Endothelial cell of umbilical vein (primary cell): ENCODE data around the gene MED23. TPM values are rescaled to one million over a fixed set of nuclear protein-coding genes. Genes with fewer than 3 reads are reported as not detected.

Experiments
- BruUV-seq: library from RNA; stranded (reverse); fragments of 400-500 nt; replicated peaks from 2 replicates; lab custom pipeline; 2021; lab: Mats Ljungman, UMichigan
- CTCF ChIA-PET: fragments of 300-600, 350-600 bp; sonication (Branson Sonifier 250); formaldehyde crosslinking; loops from one replicate; lab custom pipeline; 2021; ENCODE audit warnings: antibody characterized with exemption, inconsistent platforms; lab: Charles Lee
- POLR2A ChIA-PET: fragments of 300-600, 350-600 bp; sonication (Branson Sonifier 250); formaldehyde crosslinking; loops from one replicate; lab custom pipeline; 2021; ENCODE audit warnings: antibody characterized with exemption, inconsistent platforms; lab: Charles Lee
- DNase-seq: peaks from one replicate; pipeline ENCODE4 v3.0.0-alpha.2; 2011; ENCODE audit warnings: low read depth, low spot score
- FAIRE-seq: peaks from 2 replicates; lab custom pipeline; 2011; peaks lifted over from hg19 to GRCh38; lab: Jason Lieb, UNC
- H2AFZ ChIP-seq: 2 replicates; pipeline ENCODE4 v1.6.0; 2012; ENCODE audit warnings: low read depth, low read length, control low read depth, inconsistent platforms
- H3K27ac ChIP-seq: 2 replicates; pipeline ENCODE4 v1.5.1; 2011; ENCODE audit warnings: low read depth, mild to moderate bottlenecking, control low read depth, low read length, moderate library complexity; ENCODE audit not compliant: insufficient read depth
- H3K27me3 ChIP-seq, 2 experiments: 2 replicates each; pipeline versions ENCODE4 v1.6.0 to v1.6.1; 2011; ENCODE audit warnings: low read length in 2 of 2, mixed read lengths in 1 of 2; ENCODE audit not compliant: control insufficient read depth in 2 of 2, insufficient read depth in 2 of 2
- H3K36me3 ChIP-seq, 2 experiments: 2 replicates in 1 of 2; 3 replicates in 1 of 2; pipeline ENCODE4 v1.5.1; 2011; ENCODE audit warnings: low read length in 2 of 2, mild to moderate bottlenecking in 1 of 2, moderate library complexity in 1 of 2; ENCODE audit not compliant: control insufficient read depth in 2 of 2, insufficient read depth in 2 of 2; ENCODE audit errors: extremely low read depth in 1 of 2
- H3K4me1 ChIP-seq: 3 replicates; pipeline ENCODE4 v1.5.1; 2011; ENCODE audit warnings: mild to moderate bottlenecking, low read length; ENCODE audit not compliant: control insufficient read depth, insufficient read depth; ENCODE audit errors: extremely low read depth
- H3K4me2 ChIP-seq: 2 replicates; pipeline ENCODE4 v1.6.1; 2011; ENCODE audit warnings: low read length, control low read depth, mixed read lengths; ENCODE audit not compliant: insufficient read depth
- H3K4me3 ChIP-seq, 3 experiments: fragments of 200-600 bp in 1 of 3; sonication (generic), shearing (Covaris generic) in 1 of 3; replicated peaks in 1 of 3; 2 replicates each; pipeline ENCODE4 v1.5.1; 2011 to 2016; ENCODE audit warnings: control low read depth in 3 of 3, low read length in 3 of 3, mild to moderate bottlenecking in 2 of 3, inconsistent platforms in 1 of 3, low read depth in 1 of 3, moderate library complexity in 1 of 3; ENCODE audit not compliant: insufficient read depth in 1 of 3
- H3K79me2 ChIP-seq: 2 replicates; pipeline ENCODE4 v1.6.0; 2012; ENCODE audit warnings: low read length, inconsistent platforms; ENCODE audit not compliant: control insufficient read depth, insufficient read depth
- H3K9ac ChIP-seq: replicated peaks from 2 replicates; pipeline ENCODE3; 2011; ENCODE audit warnings: low read length, control low read depth; ENCODE audit not compliant: insufficient read depth; ENCODE audit errors: extremely low read depth
- H3K9me1 ChIP-seq: replicated peaks from 3 replicates; pipeline ENCODE4 v1.6.0; 2011; ENCODE audit warnings: mild to moderate bottlenecking, low read length; ENCODE audit not compliant: control insufficient read depth, insufficient read depth; ENCODE audit errors: extremely low read depth
- H3K9me3 ChIP-seq: replicated peaks from 2 replicates; pipeline ENCODE4 v1.5.1; 2012; ENCODE audit warnings: low read length, inconsistent platforms; ENCODE audit not compliant: control insufficient read depth, insufficient read depth
- H4K20me1 ChIP-seq: replicated peaks from 2 replicates; pipeline ENCODE3; 2011; ENCODE audit warnings: mild to moderate bottlenecking, low read length; ENCODE audit not compliant: control insufficient read depth, insufficient read depth; ENCODE audit errors: extremely low read depth
- EZH2 ChIP-seq: IDR thresholded peaks from 2 replicates; pipeline ENCODE4 v1.6.1; 2012; ENCODE audit warnings: borderline replicate concordance, low read depth, mild to moderate bottlenecking, moderate library complexity, low read length, inconsistent platforms; ENCODE audit not compliant: severe bottlenecking
- FOS ChIP-seq: IDR thresholded peaks from 2 replicates; pipeline ENCODE4 v1.6.1; 2011; ENCODE audit warnings: mild to moderate bottlenecking, low read length, moderate library complexity, borderline replicate concordance; ENCODE audit not compliant: insufficient read depth
- GATA2 ChIP-seq: IDR thresholded peaks from 2 replicates; pipeline ENCODE4 v1.7.0; 2011; ENCODE audit warnings: low read depth, mild to moderate bottlenecking, moderate library complexity, mixed read lengths, low read length; ENCODE audit not compliant: insufficient read length, insufficient read depth
- JUN ChIP-seq: IDR thresholded peaks from 2 replicates; pipeline ENCODE4 v1.6.1; 2011; ENCODE audit warnings: borderline replicate concordance, low read depth; ENCODE audit not compliant: insufficient read length, insufficient read depth
- MYC ChIP-seq: IDR thresholded peaks from one replicate; pipeline ENCODE4 v1.6.1; 2011; ENCODE audit warnings: mild to moderate bottlenecking, low read depth, low read length
- POLR2A ChIP-seq: IDR thresholded peaks from 2 replicates; pipeline ENCODE4 v1.6.1; 2012; ENCODE audit warnings: low read depth, mild to moderate bottlenecking, control low read depth, low read length
- POLR2AphosphoS5 ChIP-seq: IDR thresholded peaks from 2 replicates; pipeline ENCODE4 v1.6.1; 2012; ENCODE audit warnings: low read depth, mild to moderate bottlenecking, control low read depth, low read length, moderate library complexity; ENCODE audit not compliant: insufficient read depth
- dilution Hi-C: fragments of 300-500 bp; cut with MboI; formaldehyde crosslinking; loops from one replicate; pipeline ENCODE4 v1.15.0; 2019; ENCODE audit warnings: low sequenced_read_pairs; ENCODE audit not compliant: extremely low pct_ligation_motif_present
- intact Hi-C: fragments of 100-400 bp; cut with micrococcal nuclease; formaldehyde crosslinking; loops from one replicate; pipeline ENCODE4 v1.10.0; 2022
- polyA plus RNA-seq, 4 experiments: library from polyadenylated mRNA; depleted of rRNA in 3 of 4; stranded (reverse) in 3 of 4; unstranded in 1 of 4; fragments of >200 nt; gene quantifications; 2 replicates each; pipeline versions ENCODE4 v1.2.1 to v1.2.3, GENCODE V29; 2011 to 2012; ENCODE audit warnings: missing spikeins in 1 of 4
- total RNA-seq: library from RNA; stranded (reverse); gene quantifications from 2 replicates; pipeline ENCODE4 v1.2.3, GENCODE V29; 2021
- TF ChIP-seq, protein P1 (sequence below), 2 donors: IDR thresholded peaks; 1 replicate in 1 of 2; 2 replicates in 1 of 2; pipeline ENCODE4 v1.5.1; 2011; ENCODE audit warnings: low read length in 2 of 2, mild to moderate bottlenecking in 2 of 2, moderate library complexity in 2 of 2, control low read depth in 1 of 2, inconsistent platforms in 1 of 2, low read depth in 1 of 2; ENCODE audit not compliant: insufficient read depth in 1 of 2; ENCODE audit errors: extremely low read depth in 1 of 2
- TF ChIP-seq, protein P2 (sequence below): IDR thresholded peaks from 2 replicates; pipeline ENCODE4 v1.6.1; 2011; ENCODE audit not compliant: insufficient read depth, insufficient read length

Gene MED23
- total and polyA plus RNA-seq, 2 donors (not counting 3 experiments of a cell fraction or from before 2014, with no cell fraction given): 17.9 to 29.5 TPM

- intact Hi-C loops (no loop called here), dilution Hi-C loops (no loop called here)
- ChIA-PET POLR2A (no interaction called here), CTCF (interaction anchor here (0.5 kb wide), 1 partner anchor 24 kb away, joined by 3 read pairs; no protein-coding TSS in a partner anchor)
- Histone ChIP-seq H3K4me2 (no peak within 1 kb of the TSS), H3K27me3 (no peaks in the 10 kb centered on the region), H3K9me1 (no peaks in the 10 kb centered on the region), H3K36me3 (no peaks in the 10 kb centered on the region), H3K9me3 (no peaks in the 10 kb centered on the region), H2AFZ (no peak within 1 kb of the TSS), H3K79me2 (no peaks in the 10 kb centered on the region), H3K4me1 (no peaks in the 10 kb centered on the region), H4K20me1 (no peaks in the 10 kb centered on the region), H3K27ac (no peak within 1 kb of the TSS), H3K4me3 (no peak within 1 kb of the TSS), H3K9ac (no peak within 1 kb of the TSS)
- BruUV-seq: no TSS peak
- FAIRE-seq: no peak
- TF ChIP-seq POLR2A: no peak
- no peak for TF ChIP-seq EZH2
- no peak for TF ChIP-seq FOS
- TF ChIP-seq, protein P1, sequence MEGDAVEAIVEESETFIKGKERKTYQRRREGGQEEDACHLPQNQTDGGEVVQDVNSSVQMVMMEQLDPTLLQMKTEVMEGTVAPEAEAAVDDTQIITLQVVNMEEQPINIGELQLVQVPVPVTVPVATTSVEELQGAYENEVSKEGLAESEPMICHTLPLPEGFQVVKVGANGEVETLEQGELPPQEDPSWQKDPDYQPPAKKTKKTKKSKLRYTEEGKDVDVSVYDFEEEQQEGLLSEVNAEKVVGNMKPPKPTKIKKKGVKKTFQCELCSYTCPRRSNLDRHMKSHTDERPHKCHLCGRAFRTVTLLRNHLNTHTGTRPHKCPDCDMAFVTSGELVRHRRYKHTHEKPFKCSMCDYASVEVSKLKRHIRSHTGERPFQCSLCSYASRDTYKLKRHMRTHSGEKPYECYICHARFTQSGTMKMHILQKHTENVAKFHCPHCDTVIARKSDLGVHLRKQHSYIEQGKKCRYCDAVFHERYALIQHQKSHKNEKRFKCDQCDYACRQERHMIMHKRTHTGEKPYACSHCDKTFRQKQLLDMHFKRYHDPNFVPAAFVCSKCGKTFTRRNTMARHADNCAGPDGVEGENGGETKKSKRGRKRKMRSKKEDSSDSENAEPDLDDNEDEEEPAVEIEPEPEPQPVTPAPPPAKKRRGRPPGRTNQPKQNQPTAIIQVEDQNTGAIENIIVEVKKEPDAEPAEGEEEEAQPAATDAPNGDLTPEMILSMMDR (IDR thresholded peaks at IDR 0.05; ENCODE audit: extremely low read depth in 1 of 2, insufficient read depth in 1 of 2, low read depth in 1 of 2, low read length in 2 of 2): no peak
- no peak for TF ChIP-seq GATA2
- TF ChIP-seq MYC: no peak
- no peak for TF ChIP-seq POLR2AphosphoS5
- TF ChIP-seq, protein P2, sequence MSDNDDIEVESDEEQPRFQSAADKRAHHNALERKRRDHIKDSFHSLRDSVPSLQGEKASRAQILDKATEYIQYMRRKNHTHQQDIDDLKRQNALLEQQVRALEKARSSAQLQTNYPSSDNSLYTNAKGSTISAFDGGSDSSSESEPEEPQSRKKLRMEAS: no peak
- TF ChIP-seq JUN: no peak
- no peak for DNase-seq
Measured at GRCh38 chr6:131572686-131573415, 55.2 kb downstream of the MED23 start, which contains the start of gene ARG1. Gene ARG1 (plus strand): TSS chr6:131573226. CDS start chr6:131573283, 57 bp downstream.
